ENCODE measurements around the gene RUBCN. TPM values are rescaled to one million over a fixed set of nuclear protein-coding genes. Genes with fewer than 3 reads are reported as not detected.
A peak's percentile ranks its signal among the peaks of the same experiment; 100 is the strongest.

RUBCN gene
- total RNA-seq (ENCODE audit: low replicate concordance): 17.2 and 22.3 TPM in 2 replicates

- TF ChIP-seq CTCF (IDR thresholded peaks at IDR 0.05; ENCODE audit: insufficient read depth, low read length): no peak
- DNase-seq (ENCODE audit: low read depth): peak; percentile 89
- peak within 1 kb of the TSS; percentile 84 for H3K4me3 ChIP-seq (ENCODE audit: low read depth, low read length)
These were observed at the start of gene RUBCN for GRCh38 chr3:197736491-197737318. RUBCN (minus strand) TSS chr3:197736904; CDS start chr3:197736719, 185 bp downstream.

GRCh38 chr3:197784019-197784585 is 47.4 kb upstream of the RUBCN start:
- DNase-seq (ENCODE audit: low read depth): no peak
- no peak overlapping the region for H3K4me3 ChIP-seq (ENCODE audit: low read depth, low read length)
- TF ChIP-seq CTCF (IDR thresholded peaks at IDR 0.05; ENCODE audit: insufficient read depth, low read length): no peak

- H3K4me3 ChIP-seq (ENCODE audit: low read depth, low read length): no peak overlapping the region
- TF ChIP-seq CTCF (IDR thresholded peaks at IDR 0.05; ENCODE audit: insufficient read depth, low read length): no peak
- DNase-seq (ENCODE audit: low read depth): no peak
These were observed 45.5 kb upstream of the RUBCN start for GRCh38 chr3:197782230-197782629.

GRCh38 chr3:197775317-197775716 is 38.6 kb upstream of the RUBCN start:
- no peak overlapping the region for H3K4me3 ChIP-seq (ENCODE audit: low read depth, low read length)
- no peak for TF ChIP-seq CTCF (IDR thresholded peaks at IDR 0.05; ENCODE audit: insufficient read depth, low read length)
- no peak for DNase-seq (ENCODE audit: low read depth)

- H3K4me3 ChIP-seq (ENCODE audit: low read depth, low read length): no peak overlapping the region
- no peak for TF ChIP-seq CTCF (IDR thresholded peaks at IDR 0.05; ENCODE audit: insufficient read depth, low read length)
- no peak for DNase-seq (ENCODE audit: low read depth)
These were observed 25.1 kb upstream of the RUBCN start for GRCh38 chr3:197761784-197762183.

GRCh38 chr3:197758512-197758911 is 21.8 kb upstream of the RUBCN start:
- no peak overlapping the region for H3K4me3 ChIP-seq (ENCODE audit: low read depth, low read length)
- DNase-seq (ENCODE audit: low read depth): no peak
- no peak for TF ChIP-seq CTCF (IDR thresholded peaks at IDR 0.05; ENCODE audit: insufficient read depth, low read length)
